GM10266 (cell line): ENCODE measurements around the gene ISY1.

Experiments
- DNase-seq: peaks from one replicate; pipeline ENCODE4 v3.0.0; 2012; ENCODE audit errors: extremely low spot score
- CTCF ChIP-seq: IDR thresholded peaks from 2 replicates; pipeline ENCODE4 v1.5.1; 2012; ENCODE audit warnings: mild to moderate bottlenecking, low read depth; ENCODE audit not compliant: control insufficient read depth, insufficient read depth; ENCODE audit errors: missing control alignments

The ISY1 gene

GRCh38 chr3:129131465-129132088, 29.3 kb downstream of the ISY1 start:
- no peak for DNase-seq

GRCh38 chr3:129130291-129130813, 30.5 kb downstream of the ISY1 start:
- no peak for TF ChIP-seq CTCF
- no peak for DNase-seq

More at GRCh38 chr3:129131465-129132088, 29.3 kb downstream of the ISY1 start:
- no peak for TF ChIP-seq CTCF

DNA sequence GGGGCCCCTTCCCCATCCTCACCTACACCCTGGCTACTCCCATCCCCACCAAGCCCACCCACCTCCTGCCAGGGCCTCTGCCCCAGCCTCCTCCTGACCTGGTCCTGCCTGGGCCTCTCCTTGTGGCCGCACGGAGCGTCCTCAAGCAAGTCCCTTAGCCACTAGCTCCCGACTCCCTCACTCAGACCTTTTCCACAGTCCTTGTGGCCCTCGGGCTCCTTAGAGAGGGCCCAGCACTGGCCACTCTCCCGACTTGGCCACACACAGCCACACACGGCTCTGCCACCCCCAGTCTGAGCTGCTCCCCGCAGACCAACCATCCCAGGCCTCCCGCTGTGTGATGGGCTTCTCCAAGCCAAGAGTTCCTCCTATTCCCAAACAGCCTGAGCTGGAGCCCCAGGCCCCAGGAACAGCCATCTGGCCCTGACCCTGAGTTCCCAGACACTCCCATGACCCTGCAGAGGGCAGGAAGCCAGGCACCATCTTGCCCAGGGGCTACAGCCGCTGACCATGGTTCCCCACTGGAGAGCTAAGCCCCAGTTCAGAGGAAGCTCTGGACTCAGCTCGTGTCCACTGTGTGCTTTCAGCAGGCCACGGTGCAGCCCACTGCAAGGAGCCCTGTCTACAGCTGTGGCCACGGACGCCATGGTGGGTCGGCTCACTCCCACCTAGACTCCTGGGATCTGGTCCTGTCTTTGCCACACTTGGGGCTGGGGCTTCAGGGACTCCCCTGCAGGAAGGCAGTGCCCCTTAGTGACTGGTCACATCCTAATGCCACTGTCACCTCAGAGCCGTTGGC, 32.3 kb downstream of the ISY1 start:
- TF ChIP-seq CTCF, result no peak
- DNase-seq, result no peak

DNA sequence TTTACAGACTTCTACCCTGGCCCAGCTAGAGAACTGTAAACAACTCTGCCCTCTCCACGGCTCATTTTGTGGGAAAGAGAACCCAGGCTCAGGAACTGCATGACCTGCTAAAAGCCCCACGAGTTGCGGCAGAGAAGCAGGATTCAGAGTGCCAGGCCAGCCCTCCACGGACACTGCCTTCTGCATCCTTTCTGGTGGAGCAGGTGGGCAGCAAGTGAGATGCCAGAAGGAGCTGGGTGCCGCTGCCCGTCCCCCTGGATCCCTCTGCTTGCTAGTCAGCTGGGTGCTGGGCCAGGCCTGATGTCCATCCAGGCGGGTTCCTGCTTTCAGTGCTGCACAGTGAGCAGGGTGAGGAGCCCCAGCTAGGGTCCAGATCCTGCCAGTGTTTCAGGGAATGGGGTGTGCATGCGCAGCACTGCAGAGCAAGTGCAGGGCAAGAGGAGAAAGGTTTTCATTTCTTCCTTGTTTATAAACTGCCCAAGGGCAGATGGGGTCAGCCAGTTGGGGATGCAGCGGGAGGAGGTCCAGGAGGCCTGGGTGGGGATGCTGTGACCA, 34.1 kb downstream of the ISY1 start:
- no peak for DNase-seq
- no peak for TF ChIP-seq CTCF

DNA sequence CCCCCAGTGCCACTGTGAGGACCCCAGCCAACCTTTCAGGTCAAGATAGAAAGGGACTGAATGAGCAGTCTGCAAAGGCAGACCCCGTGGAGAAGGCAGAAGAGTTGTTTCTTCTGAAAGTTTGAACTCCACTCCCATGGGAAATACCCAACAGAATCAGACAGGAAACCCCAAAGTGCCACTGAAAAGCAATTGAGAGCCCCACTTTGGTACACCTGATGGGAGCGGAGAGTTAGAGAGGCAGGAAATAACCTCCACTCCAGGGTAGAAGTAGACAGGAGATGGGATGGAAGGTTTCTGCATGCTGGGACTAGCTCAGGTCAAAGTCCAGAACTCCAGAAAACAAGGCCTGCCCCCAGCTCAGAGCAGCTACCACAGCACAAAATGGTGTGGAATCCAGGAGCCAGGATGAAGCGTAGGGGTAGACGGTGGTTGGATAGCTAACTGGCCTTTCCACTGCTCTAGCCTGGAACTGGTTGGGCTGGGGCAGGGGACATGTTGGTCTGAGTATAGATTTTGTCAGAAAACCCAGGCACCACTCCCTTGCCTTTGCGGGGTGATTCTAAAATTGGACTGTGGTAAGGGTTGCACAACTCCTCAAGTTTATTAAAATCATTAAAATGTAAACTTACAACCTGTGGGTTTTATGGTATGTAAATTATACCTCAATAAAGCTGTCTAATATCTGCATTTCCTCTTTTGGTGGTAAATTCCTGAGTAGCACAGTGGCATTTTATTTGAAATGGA, 37.4 kb downstream of the ISY1 start:
- TF ChIP-seq CTCF, result no peak
- peak; percentile 27 for DNase-seq

DNA sequence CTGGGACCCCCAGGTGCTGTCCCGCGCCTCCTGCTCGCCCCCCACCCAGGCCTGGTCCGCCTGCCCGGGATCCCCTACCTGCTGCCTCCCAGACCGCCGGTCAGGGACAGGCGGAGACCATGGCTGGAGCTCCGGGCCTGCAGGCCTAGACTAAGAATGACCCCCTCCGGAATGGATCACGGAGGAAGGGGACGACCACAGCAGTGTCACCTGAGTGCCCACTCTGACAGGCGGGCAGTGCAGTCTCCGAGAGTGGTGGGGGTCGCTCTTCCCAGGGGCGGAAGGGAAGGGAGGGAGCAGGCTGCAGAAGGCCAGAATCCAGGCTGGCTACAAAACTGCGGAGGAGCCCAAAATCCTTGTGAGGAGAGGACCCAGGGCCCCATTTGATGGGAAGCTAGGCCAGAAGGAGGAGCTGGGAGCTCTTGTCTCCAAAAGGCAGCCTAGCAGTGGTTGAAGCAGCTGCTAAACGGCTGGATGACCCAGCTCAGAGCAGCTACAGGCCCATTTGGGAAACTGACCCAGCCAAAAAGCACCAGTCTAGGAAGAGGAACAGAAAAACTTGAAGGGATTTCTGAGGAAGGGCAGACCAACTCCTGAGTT, 38.4 kb downstream of the ISY1 start:
- no peak for DNase-seq
- no peak for TF ChIP-seq CTCF
